Lower leg skin (tissue), 3 donors: ENCODE data around the gene TBC1D9.

Source experiments
- POLR2A ChIP-seq, 2 donors: fragments of 450-650 bp; IDR thresholded peaks; one replicate each; pipeline ENCODE4 v1.6.1; 2016 to 2017; ENCODE audit warnings: antibody characterized with exemption in 2 of 2, mild to moderate bottlenecking in 1 of 2, moderate library complexity in 1 of 2
- TF ChIP-seq, protein P1 (sequence below), 3 donors: fragments of 450-650 bp; IDR thresholded peaks; one replicate each; pipeline ENCODE4 v1.5.1; 2016; ENCODE audit warnings: antibody characterized with exemption in 3 of 3, mild to moderate bottlenecking in 3 of 3, moderate library complexity in 2 of 3

- no peak for TF ChIP-seq POLR2A (IDR thresholded peaks at IDR 0.05)
- TF ChIP-seq, protein P1, sequence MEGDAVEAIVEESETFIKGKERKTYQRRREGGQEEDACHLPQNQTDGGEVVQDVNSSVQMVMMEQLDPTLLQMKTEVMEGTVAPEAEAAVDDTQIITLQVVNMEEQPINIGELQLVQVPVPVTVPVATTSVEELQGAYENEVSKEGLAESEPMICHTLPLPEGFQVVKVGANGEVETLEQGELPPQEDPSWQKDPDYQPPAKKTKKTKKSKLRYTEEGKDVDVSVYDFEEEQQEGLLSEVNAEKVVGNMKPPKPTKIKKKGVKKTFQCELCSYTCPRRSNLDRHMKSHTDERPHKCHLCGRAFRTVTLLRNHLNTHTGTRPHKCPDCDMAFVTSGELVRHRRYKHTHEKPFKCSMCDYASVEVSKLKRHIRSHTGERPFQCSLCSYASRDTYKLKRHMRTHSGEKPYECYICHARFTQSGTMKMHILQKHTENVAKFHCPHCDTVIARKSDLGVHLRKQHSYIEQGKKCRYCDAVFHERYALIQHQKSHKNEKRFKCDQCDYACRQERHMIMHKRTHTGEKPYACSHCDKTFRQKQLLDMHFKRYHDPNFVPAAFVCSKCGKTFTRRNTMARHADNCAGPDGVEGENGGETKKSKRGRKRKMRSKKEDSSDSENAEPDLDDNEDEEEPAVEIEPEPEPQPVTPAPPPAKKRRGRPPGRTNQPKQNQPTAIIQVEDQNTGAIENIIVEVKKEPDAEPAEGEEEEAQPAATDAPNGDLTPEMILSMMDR (IDR thresholded peaks at IDR 0.05), result no peak
Measured at GRCh38 chr4:140754918-140755773, 1.0 kb downstream of the TBC1D9 start.
